ENCODE measurements around the gene TMEM255B. TPM values are rescaled to one million over a fixed set of nuclear protein-coding genes. Genes with fewer than 3 reads are reported as not detected.

Gene TMEM255B
- polyA plus RNA-seq, 3 donors = 5.1 to 7.5 (median 5.9) TPM

- H3K27me3 ChIP-seq (ENCODE audit: control insufficient read depth in 2 of 2, insufficient read depth in 2 of 2, low read length in 2 of 2) = no peaks in the 10 kb centered on the region
- peaks cover 4 to 14% of the 10 kb centered on the region in 2 donors for H3K36me3 ChIP-seq (replicated peaks in 1 of 2; ENCODE audit: control insufficient read depth in 1 of 2, insufficient read depth in 2 of 2, low read length in 2 of 2)
- peaks cover 24 to 82% (median 47%) of the 10 kb centered on the region in 7 donors for H3K9me3 Mint-ChIP-seq
- H3K4me3 Mint-ChIP-seq = no peak overlapping the region
- no peak overlapping the region for H3K4me3 ChIP-seq (replicated peaks in 1 of 3; ENCODE audit: low read depth in 2 of 3, low read length in 3 of 3)
- peak overlapping the region in 1 of 7 donors; percentile 66 for H3K27ac Mint-ChIP-seq
- intact Hi-C loops (cut with micrococcal nuclease) = no loop called here
- H3K4me1 ChIP-seq (ENCODE audit: control insufficient read depth in 1 of 2, insufficient read depth in 2 of 2, low read length in 2 of 2) = peaks cover 9 to 10% of the 10 kb centered on the region in 2 donors
- no peak overlapping the region for H3K9ac ChIP-seq (ENCODE audit: insufficient read depth, low read length, poor library complexity, severe bottlenecking)
- TF ChIP-seq CTCF (IDR thresholded peaks at IDR 0.05) = no peak
- no peak overlapping the region for H2AFZ ChIP-seq (ENCODE audit: insufficient read depth, low read depth, low read length, poor library complexity, severe bottlenecking)
- peaks cover 41 to 76% of the 10 kb centered on the region in 2 donors for H3K9me3 ChIP-seq (replicated peaks in 1 of 2; ENCODE audit: control insufficient read depth in 1 of 2, insufficient read depth in 1 of 2, low read length in 2 of 2)
- WGBS (ENCODE audit: insufficient coverage) = 94% methylated on average over 48 of the region's 54 CpGs
- H4K20me1 ChIP-seq (ENCODE audit: insufficient read depth, low read length) = no peaks in the 10 kb centered on the region
- peaks cover 12% of the 10 kb centered on the region for H3K4me1 Mint-ChIP-seq
- no peak overlapping the region for H3K27ac ChIP-seq (ENCODE audit: low read depth in 1 of 2, low read length in 2 of 2)
- H3K27me3 Mint-ChIP-seq (ENCODE audit: low read depth in 3 of 3) = peaks cover 0 to 2% (median under 1%) of the 10 kb centered on the region in 3 donors
- H3K79me2 ChIP-seq (ENCODE audit: insufficient read depth, low read length) = no peaks in the 10 kb centered on the region
- DNase-seq = no peak
- no peak overlapping the region for H3K4me2 ChIP-seq (replicated peaks; ENCODE audit: extremely low read depth, low read length, poor library complexity, severe bottlenecking)
- H3K36me3 Mint-ChIP-seq = peaks cover 26 to 58% of the 10 kb centered on the region in 2 donors
These were observed 62.0 kb downstream of the TMEM255B start for GRCh38 chr13:113820813-113821651.

- no peak for DNase-seq
- no peak overlapping the region for H3K4me3 ChIP-seq (replicated peaks in 1 of 3; ENCODE audit: low read depth in 2 of 3, low read length in 3 of 3)
- intact Hi-C loops (cut with micrococcal nuclease) = no loop called here
- Mint-ChIP-seq H3K27ac (no peak overlapping the region), H3K4me3 (no peak overlapping the region), H3K36me3 (peaks cover 25 to 64% of the 10 kb centered on the region in 2 donors), H3K9me3 (peaks cover 21 to 79% (median 47%) of the 10 kb centered on the region in 7 donors), H3K4me1 (peaks cover 4% of the 10 kb centered on the region), H3K27me3 (ENCODE audit: low read depth in 3 of 3) (peaks cover 0 to 2% (median 0%) of the 10 kb centered on the region in 3 donors)
- H3K4me1 ChIP-seq (ENCODE audit: control insufficient read depth in 1 of 2, insufficient read depth in 2 of 2, low read length in 2 of 2) = peaks cover under 1 to 2% of the 10 kb centered on the region in 2 donors
- no peaks in the 10 kb centered on the region for H4K20me1 ChIP-seq (ENCODE audit: insufficient read depth, low read length)
- no peak overlapping the region for H3K27ac ChIP-seq (ENCODE audit: low read depth in 1 of 2, low read length in 2 of 2)
- no peak overlapping the region for H3K4me2 ChIP-seq (replicated peaks; ENCODE audit: extremely low read depth, low read length, poor library complexity, severe bottlenecking)
- 98% methylated on average over 24 of the region's 24 CpGs for WGBS (ENCODE audit: insufficient coverage)
- H3K9ac ChIP-seq (ENCODE audit: insufficient read depth, low read length, poor library complexity, severe bottlenecking) = no peak overlapping the region
- no peaks in the 10 kb centered on the region for H3K27me3 ChIP-seq (ENCODE audit: control insufficient read depth in 2 of 2, insufficient read depth in 2 of 2, low read length in 2 of 2)
- H3K36me3 ChIP-seq (replicated peaks in 1 of 2; ENCODE audit: control insufficient read depth in 1 of 2, insufficient read depth in 2 of 2, low read length in 2 of 2) = peaks cover 4 to 16% of the 10 kb centered on the region in 2 donors
- peaks cover 41 to 79% of the 10 kb centered on the region in 2 donors for H3K9me3 ChIP-seq (replicated peaks in 1 of 2; ENCODE audit: control insufficient read depth in 1 of 2, insufficient read depth in 1 of 2, low read length in 2 of 2)
- no peaks in the 10 kb centered on the region for H3K79me2 ChIP-seq (ENCODE audit: insufficient read depth, low read length)
- H2AFZ ChIP-seq (ENCODE audit: insufficient read depth, low read depth, low read length, poor library complexity, severe bottlenecking) = no peak overlapping the region
- TF ChIP-seq CTCF (IDR thresholded peaks at IDR 0.05) = no peak
These were observed 62.8 kb downstream of the TMEM255B start for GRCh38 chr13:113821847-113822246.

Measured in CD14-positive monocyte (primary cell).